GM12873 (cell line): ENCODE measurements around the gene GPR3.

ENCODE experiments used
- CTCF ChIP-seq: IDR thresholded peaks from 2 replicates; pipeline ENCODE4 v1.5.1; 2012; ENCODE audit warnings: low read depth, mild to moderate bottlenecking, moderate library complexity, low read length, control low read depth; ENCODE audit not compliant: insufficient read depth; ENCODE audit errors: missing control alignments

The GPR3 gene

DNA sequence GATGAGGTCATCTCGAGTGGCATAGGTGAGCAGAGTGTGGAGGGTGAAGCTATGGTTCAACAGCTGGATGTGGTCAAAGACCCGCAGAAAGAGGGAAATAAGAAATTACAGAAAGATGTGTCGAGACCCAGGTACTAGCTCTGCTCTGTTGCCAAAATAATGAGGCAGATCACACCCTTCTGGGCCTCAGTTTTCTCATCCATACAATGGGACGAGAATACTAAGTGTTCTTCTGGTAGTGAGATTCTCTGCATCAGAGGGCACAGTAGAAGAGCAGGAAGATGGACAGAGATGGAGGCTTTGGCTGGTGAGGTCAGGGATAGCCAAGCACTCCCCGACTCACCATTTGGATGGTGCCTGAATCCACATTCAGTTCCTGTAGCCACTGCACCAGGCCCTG lies 36.7 kb upstream of the GPR3 start:
- no peak for TF ChIP-seq CTCF

- TF ChIP-seq CTCF: no peak
These were observed 36.2 kb upstream of the GPR3 start for GRCh38 chr1:27356277-27356618.

DNA sequence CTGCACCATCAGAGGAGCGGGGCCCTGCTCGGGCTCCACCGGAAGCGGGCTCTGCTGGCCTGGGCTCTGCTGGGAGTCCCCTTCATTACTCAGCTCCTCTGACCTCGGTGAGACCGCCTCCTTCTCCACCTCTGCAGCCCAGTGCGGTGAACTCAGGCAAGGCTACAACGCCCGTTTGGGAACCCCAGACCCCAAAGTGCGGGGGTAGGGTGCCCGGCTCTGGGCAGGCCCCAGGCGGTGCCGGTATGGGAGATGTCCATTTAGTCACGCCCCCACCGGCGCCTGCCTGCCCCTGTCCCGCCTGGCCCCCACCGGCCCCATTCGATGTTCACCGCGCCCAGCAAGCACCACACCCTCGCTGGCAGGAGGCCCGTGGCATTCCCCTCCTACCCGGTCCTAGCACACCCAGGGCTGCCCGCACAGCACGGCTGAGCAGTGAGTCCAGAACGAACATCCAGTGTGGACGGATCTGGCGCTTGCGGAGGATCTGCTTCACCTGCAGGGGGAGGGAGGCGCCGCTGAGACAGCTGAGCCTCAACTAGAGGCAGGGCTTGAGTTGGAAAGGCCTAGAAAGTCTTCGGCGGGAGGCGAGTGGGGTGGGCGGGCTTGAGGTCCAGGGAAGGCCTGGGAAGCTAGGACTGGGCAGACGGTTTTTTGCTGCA lies 35.7 kb upstream of the GPR3 start:
- TF ChIP-seq CTCF: no peak

DNA sequence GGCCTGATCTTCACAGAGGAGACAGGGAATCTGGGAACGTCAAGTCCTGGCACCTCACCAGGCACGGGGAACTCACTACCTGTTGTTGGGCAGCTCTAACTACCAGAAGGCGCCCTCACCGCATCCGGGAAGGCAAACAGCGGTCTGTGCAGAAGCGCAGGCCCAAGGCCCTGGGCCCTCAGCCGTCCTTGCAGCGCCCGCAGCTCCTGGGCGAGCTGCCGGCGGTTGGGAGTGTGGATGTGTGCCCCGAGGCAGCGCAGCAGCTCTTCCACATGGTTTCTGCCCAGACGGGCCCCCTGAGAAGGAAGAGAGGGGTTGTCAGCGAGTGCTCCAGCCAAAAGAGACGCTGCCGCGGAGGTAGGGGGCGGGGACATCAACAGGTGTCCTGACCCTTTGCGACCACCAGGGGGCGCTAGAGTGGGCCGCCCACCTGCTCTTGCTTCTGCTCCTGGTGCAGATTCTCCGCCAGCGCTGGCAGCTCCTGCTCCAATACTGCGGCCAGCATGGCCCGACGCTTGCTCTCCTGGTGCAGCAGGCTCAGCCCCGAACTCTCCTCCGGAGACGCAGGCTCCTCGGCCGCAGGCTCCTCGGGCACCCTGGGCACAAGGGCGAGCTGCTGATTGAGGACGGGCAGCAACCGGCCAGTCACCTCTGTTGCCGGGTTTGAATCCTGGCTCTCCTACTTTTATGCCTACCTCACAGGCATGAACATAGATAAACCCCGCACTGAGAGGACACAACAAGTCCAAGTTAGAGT lies 35.0 kb upstream of the GPR3 start:
- peak; percentile 97 for TF ChIP-seq CTCF

DNA sequence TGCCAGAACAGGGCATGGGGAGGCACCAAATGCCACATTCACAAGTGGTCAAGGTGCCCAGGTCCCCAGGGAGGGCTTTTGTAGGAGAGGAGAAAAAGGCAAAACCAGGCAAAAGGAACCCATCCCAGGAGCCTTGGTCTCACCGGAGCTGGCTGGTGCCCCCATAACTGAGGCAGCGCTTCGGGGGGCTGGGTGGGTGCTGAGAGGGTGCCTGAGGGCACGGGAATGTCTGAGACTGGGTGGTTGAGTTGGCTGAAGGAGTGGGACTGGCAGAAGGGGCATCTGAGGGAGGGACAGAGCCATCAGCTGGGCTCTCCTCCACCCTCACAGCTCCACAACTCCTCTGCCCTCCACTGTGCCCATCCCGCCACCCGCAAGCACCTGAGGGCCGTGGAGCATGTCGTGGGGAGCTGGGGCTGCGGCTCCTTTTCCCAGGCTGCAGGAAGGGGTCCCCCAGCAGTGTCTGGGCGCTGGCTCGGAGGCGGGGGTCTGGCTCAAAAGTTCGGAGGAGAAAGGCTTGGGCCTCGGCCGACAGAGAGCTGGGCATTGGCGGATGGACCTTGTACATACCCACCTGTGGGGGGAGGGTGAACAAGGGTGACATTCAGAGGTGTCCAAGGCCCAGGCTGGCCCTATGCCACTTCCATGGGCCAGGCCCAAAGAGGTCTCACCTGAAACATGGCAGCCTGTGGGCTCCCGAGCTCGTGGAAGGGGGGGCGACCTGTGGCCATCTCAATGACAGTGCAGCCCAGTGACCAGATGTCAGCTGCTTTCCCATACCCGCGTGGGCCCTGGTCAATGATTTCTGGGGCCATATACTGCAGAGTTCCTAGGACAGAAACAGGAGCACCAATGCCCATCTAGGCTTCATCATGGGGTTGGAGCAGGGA lies 34.1 kb upstream of the GPR3 start:
- TF ChIP-seq CTCF: no peak

DNA sequence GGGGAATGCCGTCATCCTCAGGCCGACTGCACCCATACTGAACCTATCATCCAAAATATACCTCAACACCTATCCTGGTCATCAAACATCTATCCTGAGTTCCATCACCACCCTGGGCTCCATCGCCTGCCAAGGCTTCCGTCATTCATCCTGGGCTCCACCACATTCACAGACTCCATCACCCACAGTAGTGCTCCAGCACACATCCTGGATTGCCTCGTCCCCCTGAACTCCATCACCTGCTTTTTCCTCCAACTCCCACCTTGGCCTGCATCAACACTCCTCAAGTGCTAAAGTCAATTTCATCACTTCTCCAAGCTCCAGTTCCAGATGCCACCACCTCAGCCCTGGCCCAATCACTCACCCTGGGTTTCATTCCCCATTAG lies 33.5 kb upstream of the GPR3 start:
- TF ChIP-seq CTCF: no peak

DNA sequence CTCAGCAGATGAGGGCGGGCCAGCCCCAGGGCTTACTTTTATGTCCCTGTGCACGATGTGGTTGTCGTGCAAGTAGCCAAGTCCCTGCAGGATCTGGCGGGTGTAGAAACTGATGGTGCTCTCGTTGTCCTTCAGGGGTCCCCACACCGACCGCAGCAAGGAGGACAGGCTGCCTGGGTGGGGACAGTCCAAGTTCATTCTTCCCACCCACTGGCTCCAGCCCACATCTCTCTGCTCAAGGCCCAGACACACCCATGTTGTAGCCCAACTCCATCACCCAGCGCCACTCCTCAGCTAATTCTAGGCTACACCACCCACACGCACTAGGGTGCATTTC lies 32.6 kb upstream of the GPR3 start:
- TF ChIP-seq CTCF: no peak
